ENCODE results near the gene MYRF. TPM values are rescaled to one million over a fixed set of nuclear protein-coding genes. Genes with fewer than 3 reads are reported as not detected.

MYRF gene
- polyA plus RNA-seq, 5 donors: 20.7 to 39.0 (median 28.7) TPM

DNA sequence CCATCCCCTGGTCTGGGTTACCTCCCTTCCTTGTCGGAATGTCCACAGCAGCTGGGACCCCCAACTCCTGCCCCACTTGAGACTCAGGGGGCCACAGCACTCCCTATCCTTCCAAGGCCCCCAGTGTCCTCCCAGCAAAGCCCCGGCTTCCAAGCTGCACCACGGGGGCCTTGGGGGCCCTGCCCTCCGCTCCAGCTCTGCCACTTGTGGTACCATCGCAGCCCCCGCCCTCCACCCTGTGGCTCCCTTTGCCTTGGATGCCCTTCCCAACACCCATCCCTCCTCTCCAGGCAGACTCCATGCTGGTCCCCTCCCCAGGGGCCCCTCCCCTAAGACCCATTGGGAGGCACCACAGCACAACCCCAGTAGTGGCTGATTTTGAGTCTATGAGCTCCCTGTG, 22.7 kb downstream of the MYRF start:
- DNase-seq: no peak

DNA sequence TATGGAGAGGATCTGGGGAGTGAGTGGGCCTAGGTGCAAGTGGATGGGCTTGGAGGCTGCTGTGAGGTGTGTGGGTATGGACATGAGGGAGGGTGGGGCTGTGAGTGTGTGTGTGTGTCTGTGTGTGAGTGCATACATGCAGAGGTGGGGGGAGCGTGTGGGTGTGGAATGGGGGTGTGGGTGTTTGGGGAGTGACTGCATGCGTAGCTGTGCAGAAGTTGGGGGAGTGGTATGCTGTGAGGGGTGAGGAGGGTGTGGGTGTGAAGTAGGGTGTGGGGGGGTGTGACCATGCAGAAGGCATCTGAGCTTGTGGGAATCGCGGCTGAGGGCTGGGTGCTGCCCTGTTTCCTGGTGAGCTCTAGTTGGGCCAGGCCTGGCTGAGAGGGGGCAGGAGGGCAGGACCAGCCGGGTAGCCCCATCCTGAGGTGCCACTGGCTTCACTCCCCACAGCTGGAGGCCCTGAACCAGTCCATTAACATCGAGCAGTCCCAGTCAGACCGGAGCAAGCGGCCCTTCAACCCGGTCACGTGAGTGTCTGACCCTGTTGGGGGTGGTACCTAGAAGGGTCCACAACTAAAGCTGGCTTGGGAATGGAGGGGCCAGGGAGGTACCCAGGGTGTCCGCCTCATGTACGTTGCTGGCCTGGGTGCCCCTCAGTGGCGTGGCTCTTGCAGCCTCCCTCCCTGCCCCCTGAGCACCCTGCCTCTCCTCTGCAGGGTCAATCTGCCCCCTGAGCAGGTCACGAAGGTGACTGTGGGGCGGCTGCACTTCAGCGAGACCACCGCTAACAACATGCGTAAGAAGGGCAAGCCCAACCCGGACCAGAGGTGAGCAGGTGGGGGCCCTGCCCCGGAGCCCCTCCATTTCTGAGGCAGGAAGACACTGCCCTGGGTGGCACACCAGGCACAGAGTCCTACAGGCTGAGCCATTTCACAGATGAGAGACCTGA, 23.4 kb downstream of the MYRF start:
- DNase-seq: no peak

DNA sequence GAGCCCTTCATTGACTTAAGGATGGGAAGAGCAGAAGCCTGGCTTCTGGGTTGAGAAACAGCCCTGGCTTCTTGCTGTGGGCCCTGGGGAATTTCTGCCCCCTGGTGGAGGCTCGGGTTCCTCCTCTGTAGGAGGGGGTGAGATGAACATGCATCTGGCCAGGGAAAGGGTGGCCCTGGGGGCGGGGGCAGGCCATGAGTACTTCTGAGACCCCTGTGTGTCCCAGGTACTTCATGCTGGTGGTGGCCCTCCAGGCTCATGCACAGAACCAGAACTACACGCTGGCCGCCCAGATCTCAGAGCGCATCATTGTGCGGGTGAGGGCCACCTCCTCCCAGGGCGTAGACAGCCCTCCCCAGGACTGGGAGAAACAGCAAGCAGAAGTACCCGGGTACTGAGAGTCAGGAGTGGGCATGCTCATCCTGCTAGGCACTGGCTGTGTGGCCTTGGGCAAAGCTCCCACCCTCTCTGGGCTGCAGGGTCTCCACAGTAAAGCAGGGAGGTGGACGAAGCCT, 24.2 kb downstream of the MYRF start:
- DNase-seq: no peak

DNA sequence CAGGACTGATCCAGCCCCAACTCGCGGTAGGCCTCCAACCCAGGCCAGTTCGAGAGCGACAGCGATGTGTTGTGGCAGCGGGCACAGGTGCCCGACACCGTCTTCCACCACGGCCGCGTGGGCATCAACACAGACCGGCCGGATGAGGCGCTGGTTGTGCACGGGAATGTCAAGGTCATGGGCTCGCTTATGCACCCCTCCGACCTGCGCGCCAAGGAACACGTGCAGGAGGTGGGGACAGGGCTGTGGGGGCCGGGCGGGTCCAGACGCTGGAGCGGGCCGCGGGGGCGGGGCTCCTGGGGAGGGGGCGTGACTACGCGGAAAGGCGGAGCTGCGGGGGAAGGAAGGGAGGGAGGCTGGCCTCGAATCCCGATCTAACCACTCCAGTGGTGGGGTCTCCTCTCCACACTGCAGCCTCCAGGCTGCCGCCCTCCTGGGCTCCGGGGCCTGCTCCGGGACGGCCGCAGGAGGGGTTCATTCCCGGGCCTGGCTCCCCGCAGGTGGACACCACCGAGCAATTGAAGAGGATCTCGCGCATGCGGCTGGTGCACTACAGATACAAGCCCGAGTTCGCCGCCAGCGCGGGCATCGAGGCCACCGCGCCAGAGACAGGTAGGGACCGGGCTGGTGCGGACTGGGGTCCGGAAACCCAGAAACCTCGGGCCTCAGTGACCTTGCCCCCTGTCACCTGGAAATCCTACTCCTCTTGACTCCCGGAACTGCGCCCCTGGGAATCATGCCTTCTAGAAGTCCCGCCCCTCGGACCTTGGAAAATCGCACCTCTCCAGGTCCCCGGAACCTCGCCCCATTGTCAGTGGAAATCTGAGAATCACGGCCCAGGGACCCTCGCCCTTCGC, 25.0 kb downstream of the MYRF start:
- DNase-seq: no peak

DNA sequence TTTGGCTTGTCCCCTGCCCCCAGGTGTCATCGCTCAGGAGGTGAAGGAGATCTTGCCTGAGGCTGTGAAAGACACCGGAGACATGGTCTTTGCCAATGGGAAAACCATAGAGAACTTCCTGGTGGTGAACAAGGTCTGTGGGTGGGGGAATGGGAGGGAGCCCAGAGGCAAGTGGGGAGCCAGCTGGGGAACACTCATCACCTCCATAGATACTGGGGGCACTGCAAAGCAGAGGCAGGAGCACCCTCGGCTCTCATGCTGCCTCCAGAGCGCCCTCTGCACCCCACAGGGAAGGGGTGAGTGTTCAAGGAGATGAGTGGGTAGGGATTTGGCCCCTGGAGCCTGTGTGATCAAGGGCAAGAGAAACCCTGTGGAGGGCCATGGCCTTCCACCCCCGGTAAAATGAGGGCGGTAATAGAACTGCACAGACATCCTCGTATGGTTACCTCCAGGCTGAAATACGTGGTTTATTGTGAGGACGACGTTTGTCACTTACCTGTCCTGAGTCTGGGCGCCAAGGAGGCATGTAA, 26.0 kb downstream of the MYRF start:
- DNase-seq: no peak

DNA sequence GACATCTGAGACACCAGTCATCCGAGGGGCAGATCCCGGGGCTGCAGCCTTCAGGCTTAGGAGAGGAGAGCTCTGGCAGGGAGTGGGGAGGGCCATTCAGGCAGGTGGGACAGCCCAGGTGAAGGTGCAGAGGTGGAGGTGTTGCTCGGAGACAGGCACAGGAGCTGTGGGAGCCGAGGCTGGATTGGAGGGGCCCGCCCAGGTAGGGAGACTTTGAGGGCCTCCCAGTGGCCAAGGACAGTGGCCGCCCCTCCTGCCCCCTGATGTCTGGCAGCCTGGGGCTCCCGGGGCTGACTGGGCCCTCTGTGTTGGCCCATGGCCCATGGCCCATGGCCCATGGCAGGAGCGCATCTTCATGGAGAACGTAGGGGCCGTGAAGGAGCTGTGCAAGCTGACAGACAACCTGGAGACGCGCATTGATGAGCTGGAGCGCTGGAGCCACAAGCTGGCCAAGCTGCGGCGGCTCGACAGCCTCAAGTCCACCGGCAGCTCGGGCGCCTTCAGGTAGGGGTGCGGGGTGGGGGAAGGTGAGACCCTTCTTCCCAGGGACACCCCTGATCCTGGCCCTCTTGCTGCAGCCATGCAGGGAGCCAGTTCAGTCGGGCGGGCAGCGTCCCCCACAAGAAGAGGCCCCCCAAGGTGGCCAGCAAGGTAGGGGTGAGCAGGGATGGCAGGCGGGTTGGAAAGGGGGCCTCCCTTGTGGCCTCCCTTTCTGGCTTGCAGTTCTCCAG, 26.6 kb downstream of the MYRF start:
- no peak for DNase-seq

DNA sequence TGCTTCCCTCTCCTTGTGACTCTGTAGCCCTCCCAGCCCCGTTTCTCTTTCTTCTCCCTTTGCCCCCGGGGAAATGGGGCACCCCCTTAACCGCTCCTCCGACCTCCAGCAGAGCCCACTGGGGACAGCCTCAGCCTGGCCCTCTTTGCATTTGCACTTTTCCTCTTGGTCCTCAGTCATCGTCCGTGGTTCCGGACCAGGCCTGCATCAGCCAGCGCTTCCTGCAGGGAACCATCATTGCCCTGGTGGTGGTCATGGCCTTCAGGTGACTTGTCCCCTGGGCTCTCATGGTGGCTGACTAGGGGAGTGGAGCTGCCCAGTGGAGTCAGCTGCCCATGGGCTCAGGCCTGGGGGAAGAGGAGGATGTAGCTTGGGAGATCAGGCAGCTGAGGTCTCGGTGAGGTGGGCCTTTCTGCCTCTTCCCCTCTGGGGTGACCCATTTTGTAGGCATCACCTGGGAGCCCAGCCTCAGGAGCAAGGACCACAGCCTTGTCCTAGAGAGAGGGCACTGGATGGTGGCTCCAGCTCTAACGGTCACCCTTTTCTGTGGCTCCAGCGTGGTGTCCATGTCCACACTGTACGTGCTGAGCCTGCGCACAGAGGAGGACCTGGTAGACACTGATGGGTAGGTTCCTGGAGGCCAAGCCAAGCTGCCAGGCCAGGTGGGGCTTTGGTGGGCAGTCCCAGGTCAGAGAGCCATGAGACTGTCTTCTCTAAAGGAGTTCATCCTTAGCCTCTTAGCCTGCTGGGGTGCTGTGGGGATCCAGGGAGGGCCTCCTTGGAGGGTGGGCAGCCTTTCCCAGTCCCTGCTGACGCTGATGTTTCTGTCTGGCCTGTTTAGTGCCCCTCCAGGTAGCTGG, 27.5 kb downstream of the MYRF start:
- no peak for DNase-seq

DNA sequence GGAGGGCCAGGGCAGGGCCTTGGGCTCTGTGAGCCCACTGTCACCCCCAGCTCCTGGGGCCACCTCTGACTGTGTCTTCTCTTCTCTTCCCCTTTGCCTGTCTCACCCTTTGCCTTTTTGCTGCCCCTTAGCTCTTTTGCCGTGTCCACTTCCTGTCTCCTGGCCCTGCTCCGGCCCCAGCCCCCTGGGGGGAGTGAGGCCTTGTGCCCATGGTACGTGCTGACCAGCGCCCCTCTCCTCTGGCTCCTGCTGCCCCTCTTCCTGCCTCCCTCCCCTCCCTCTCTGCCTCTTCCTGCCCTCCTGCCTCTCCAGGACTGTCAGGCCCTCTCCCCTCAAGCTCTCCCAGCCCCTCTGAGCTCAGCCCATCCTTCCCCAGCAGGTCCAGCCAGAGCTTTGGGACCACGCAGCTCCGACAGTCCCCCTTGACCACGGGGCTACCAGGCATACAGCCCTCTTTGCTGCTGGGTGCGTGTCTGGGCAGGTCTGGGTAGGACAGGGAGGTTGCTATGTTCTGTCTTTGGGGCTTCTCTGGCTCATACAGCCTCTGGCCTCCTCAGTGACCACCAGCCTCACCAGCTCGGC, 28.2 kb downstream of the MYRF start:
- DNase-seq: no peak

DNA sequence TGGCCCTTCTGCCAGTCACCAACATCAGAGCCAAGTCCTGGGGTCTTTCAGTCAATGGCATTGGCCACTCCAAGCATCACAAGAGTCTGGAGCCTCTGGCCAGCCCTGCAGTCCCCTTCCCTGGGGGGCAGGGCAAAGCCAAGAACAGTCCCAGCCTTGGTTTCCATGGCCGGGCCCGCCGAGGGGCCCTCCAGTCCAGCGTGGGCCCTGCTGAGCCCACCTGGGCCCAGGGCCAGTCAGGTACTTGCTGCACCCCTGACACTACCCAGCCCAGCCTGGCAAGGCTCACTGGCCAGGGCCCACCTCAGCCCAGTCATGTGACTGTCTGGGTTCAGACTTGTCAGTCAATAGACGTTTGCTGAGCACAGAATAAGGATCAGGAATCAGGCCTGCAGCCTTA, 29.1 kb downstream of the MYRF start:
- no peak for DNase-seq

DNA sequence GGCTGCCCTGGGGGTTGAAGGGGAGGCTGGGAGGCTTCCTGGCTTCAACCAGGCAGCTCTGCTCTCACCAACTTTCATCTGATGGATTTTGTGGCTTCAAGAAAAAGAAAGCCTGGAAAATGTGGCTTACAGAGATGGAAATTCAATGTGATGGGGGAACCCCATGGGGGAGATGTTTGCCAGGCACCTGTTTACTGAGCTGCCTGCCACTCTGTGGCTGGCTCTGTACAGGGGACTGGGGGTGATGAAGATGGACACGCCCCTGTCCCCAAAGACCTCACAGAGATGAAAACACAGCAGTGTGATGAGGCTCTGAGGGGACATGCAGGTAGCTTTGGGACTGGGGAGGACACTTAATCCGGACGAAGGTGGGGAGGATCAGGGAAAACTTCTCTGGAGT, 29.9 kb downstream of the MYRF start:
- DNase-seq: no peak

DNA sequence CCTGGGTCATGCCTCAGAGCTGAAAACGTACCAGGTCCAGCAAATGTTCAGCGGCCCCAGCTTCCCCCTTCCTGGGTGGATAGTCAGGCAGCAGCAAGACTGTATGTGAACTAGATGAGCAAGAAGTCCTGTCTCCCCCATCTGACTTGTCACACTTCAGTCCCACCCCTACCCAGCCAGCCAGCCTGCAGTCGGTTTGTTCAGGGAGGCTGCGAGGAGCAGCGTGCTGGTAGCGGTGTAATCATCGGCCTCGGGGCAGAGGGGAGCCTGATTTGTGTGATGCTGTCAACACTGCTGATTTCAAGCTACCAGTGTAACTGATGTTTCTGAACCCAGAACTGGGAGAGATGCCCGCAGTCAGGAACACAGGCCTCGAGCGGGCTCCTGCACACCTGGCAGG, 30.4 kb downstream of the MYRF start:
- DNase-seq: no peak

DNA sequence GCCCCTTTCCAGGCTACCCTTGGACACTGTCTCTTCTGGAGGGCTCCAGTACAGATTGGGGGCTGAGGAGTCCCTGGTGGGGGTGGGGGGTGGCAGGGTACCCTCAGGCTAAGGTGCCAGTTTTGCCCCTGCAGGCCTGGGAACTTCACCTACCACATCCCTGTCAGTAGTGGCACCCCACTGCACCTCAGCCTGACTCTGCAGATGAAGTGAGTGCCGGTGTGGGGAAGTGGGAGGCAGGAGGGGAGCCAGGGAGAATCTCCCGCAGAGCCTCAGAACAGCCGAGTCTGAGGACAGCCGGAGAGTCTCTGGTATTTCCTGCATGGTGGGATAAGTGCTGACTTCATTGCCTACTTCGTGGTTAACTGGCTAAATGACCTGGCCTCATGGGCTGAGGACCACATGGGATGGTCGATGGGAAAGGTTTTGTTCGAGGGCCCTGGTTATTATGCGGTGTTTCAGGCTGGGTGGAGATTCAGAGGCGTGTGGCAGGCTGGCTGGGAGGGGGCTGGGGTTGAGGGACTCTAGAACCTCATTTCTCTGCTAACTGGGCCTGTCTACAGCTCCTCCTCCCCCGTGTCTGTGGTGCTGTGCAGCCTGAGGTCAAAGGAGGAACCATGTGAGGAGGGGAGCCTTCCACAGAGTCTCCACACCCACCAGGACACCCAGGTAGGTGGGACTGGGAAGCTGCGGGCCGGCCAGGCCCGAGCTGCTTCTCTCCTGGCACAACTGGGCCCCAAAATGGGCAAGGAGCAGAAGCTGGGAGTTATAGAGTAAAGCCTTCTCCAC, 31.5 kb downstream of the MYRF start:
- DNase-seq: no peak

DNA sequence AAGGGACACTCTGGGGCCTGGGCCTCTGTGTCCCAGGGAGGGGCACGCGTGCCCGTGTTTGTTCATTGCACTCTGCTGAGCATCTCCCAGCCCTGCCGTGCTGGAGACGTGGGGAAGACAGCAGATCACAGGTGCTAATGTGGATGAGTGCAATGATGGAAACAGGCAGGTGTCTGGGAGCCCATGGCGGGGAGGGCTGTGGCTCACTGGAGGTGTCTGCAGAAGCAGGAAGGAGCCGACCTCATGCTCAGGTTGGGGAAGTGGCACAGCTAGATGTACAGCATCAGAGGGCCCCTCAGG, 32.0 kb downstream of the MYRF start:
- no peak for DNase-seq

DNA sequence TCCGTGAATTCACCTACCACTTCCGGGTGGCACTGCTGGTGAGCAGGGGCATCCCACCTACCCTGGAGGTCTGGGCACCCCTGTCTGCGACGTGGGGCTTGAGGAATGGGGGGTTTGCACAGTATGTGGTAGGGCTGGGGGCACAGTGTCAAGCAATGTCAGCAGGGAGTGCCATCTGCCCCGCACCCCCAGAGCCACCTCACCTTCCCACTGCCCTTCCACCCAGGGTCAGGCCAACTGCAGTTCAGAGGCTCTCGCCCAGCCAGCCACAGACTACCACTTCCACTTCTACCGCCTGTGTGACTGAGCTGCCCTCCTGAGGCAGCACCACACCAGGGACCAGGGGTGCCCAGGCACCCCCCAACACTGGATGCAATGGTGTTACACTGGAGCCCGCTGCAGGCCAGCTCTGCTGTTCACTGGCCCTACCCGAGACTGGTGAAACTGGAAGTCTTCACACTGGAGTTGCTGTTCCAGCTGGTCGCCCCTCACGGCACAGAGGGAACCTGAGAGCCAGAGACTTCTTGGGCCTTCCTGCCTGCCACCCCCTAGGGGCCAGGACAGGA, 33.5 kb downstream of the MYRF start:
- DNase-seq: no peak

DNA sequence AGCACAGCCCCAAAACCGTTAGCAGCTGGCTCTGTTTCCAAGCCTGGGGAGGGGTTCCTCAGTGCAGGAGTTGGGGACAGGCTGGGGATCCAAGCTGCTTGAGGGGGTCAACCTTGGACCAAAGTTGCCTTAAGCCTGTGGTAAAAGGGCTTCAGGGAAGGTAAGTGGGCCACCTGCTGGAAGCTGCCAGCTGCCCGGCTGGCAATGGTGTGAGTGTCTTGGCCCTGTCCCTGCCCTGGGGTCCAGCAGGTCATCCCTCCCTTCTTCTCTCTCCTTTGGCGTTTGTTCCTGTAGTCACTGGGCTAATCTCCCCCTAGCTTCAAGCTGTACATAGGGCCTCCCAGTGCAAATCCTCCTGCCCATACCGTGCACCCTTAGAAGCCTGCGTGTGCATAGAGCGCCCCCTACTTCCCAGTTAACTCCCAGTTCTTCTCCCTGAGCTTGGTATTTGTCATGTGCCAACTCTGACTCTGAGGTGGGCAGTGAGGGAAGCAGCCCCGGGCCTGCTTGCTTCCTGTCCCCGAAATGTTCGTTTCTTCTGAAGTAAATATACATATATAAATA, 35.6 kb downstream of the MYRF start:
- no peak for DNase-seq

DNA sequence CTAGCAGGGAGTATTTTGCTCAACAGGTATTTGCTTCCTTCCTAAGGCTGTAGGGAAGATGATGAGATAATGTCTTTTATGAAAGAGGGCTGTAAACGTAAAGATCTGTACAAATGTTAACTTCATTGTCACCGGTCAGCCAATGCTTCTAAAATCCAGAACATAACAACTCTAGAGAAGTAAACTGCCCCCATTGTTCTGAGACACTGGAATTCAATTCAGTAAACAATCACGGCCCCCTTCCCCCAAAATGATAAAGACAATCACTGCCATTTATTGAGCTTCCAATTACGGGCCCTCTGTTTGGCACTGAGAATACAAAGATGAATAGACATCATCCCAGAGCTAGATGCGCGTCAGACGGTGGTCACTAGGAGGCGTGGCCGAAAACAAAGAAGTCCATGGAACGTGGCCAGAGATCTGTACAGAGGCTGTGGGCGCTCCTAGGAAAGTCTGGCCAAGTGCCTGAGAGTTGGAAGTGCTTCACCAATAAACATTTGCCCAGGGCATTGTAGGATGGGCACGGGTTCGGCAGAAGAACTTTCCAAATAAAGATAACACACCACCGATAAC, 39.4 kb downstream of the MYRF start:
- peak; percentile 85 to 87 for DNase-seq

DNA sequence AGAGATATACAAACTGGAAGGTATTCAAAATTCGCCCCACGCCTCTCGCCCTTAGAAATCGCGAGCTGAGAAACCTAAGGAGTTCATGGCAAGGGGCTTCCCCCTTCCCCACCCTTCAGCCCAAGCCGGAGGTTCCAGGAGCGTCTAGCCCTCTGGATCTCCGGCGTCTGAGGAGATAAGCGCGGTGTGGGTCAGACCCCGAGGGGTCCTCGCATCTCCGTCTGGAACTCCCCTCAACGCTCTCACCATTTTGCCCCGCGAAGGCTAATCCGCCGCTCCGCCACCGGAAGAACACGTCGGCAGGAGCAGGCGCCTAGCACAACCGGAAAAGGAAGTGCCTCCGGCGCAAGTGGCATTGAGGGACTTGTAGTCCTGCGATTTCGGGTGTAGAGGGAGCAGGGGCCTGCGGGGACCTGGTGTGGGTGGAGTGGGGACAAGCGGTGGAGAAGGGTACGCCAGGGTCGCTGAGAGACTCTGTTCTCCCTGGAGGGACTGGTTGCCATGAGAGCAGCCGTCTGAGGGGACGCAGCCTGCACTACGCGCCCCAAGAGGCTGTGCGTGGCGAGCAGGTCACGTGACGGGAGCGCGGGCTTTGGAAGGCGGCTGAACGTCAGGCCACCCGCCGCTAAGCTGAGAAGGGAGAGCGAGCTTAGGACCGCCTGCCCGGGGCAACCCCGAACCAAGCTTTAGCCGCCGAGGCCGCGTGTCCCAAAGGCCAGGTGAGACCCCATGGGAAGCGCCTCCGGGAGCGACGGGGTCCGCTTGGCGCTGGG, 40.1 kb downstream of the MYRF start, which contains the start of the genes FEN1 and TMEM258:
Gene FEN1, plus strand, starts transcription at position 602 of the 773 bp plus-strand sequence. CDS start 2,451 bp downstream, outside the sequence.
Gene TMEM258, minus strand, starts transcription at position 290 of the 773 bp plus-strand sequence. Its CDS starts 41 bp downstream, at position 249.
- peak; percentile 95 to 96 for DNase-seq

Measured in right lung (tissue), 5 donors.